GM15510 (cell line): Measurements from ENCODE around the gene CLEC14A.

Source experiments
- POLR2A ChIP-seq: IDR thresholded peaks from 3 replicates; pipeline ENCODE4 v1.6.1; 2011; ENCODE audit warnings: borderline replicate concordance; ENCODE audit not compliant: insufficient read length; ENCODE audit errors: extremely low read depth

The CLEC14A gene

GRCh38 chr14:38217553-38217952, 38.3 kb downstream of the CLEC14A start:
- no peak for TF ChIP-seq POLR2A

GRCh38 chr14:38213001-38213400, 42.9 kb downstream of the CLEC14A start:
- TF ChIP-seq POLR2A = no peak

- no peak for TF ChIP-seq POLR2A
These were observed 43.8 kb downstream of the CLEC14A start for GRCh38 chr14:38212111-38212510.

- no peak for TF ChIP-seq POLR2A
These were observed 44.6 kb downstream of the CLEC14A start for GRCh38 chr14:38211255-38211735.

- no peak for TF ChIP-seq POLR2A
These were observed 45.2 kb downstream of the CLEC14A start for GRCh38 chr14:38210587-38211216.

- no peak for TF ChIP-seq POLR2A
These were observed 46.0 kb downstream of the CLEC14A start for GRCh38 chr14:38209572-38210557.

- TF ChIP-seq POLR2A = no peak
These were observed 47.0 kb downstream of the CLEC14A start for GRCh38 chr14:38208618-38209562.

GRCh38 chr14:38207736-38208617, 47.9 kb downstream of the CLEC14A start, which contains the start of gene SSTR1:
SSTR1 (plus strand) TSS chr14:38207904; CDS start chr14:38209390, 1,486 bp downstream.
- no peak for TF ChIP-seq POLR2A

GRCh38 chr14:38207377-38207735, 48.5 kb downstream of the CLEC14A start:
- no peak for TF ChIP-seq POLR2A

GRCh38 chr14:38206689-38207376, 49.1 kb downstream of the CLEC14A start:
- TF ChIP-seq POLR2A = no peak

GRCh38 chr14:38205949-38206665, 49.8 kb downstream of the CLEC14A start:
- TF ChIP-seq POLR2A = no peak

GRCh38 chr14:38205119-38205813, 50.6 kb downstream of the CLEC14A start:
- TF ChIP-seq POLR2A = no peak

- no peak for TF ChIP-seq POLR2A
These were observed 51.2 kb downstream of the CLEC14A start for GRCh38 chr14:38204719-38205115.
